Putamen (tissue), 1 donor: Measurements from ENCODE around the gene ZNF521.

Source experiments
- DNase-seq: peaks from one replicate; pipeline ENCODE4 v3.0.0-alpha.2; 2016; ENCODE audit warnings: low spot score

Gene ZNF521

GRCh38 chr18:25225151-25225550, 126.8 kb downstream of the ZNF521 start:
- no peak for DNase-seq

- no peak for DNase-seq
Observed at GRCh38 chr18:25223899-25224886, 127.8 kb downstream of the ZNF521 start.

GRCh38 chr18:25223211-25223610, 128.8 kb downstream of the ZNF521 start:
- no peak for DNase-seq

GRCh38 chr18:25222648-25223047, 129.3 kb downstream of the ZNF521 start:
- DNase-seq = no peak

- no peak for DNase-seq
Observed at GRCh38 chr18:25210622-25211021, 141.3 kb downstream of the ZNF521 start.

- DNase-seq = no peak
Observed at GRCh38 chr18:25192065-25192464, 159.9 kb downstream of the ZNF521 start.

GRCh38 chr18:25190472-25190871, 161.5 kb downstream of the ZNF521 start:
- no peak for DNase-seq

GRCh38 chr18:25189391-25190185, 162.4 kb downstream of the ZNF521 start:
- no peak for DNase-seq

- no peak for DNase-seq
Observed at GRCh38 chr18:25187521-25188192, 164.3 kb downstream of the ZNF521 start.

- DNase-seq = no peak
Observed at GRCh38 chr18:25186871-25187270, 165.1 kb downstream of the ZNF521 start.

- no peak for DNase-seq
Observed at GRCh38 chr18:25181993-25182392, 170.0 kb downstream of the ZNF521 start.

GRCh38 chr18:25181581-25181980, 170.4 kb downstream of the ZNF521 start:
- DNase-seq = no peak

GRCh38 chr18:25180973-25181548, 170.9 kb downstream of the ZNF521 start:
- no peak for DNase-seq

- DNase-seq = no peak
Observed at GRCh38 chr18:25177631-25178030, 174.3 kb downstream of the ZNF521 start.

GRCh38 chr18:25176518-25177042, 175.4 kb downstream of the ZNF521 start:
- DNase-seq = no peak

GRCh38 chr18:25175558-25176517, 176.1 kb downstream of the ZNF521 start:
- no peak for DNase-seq

GRCh38 chr18:25174324-25174723, 177.6 kb downstream of the ZNF521 start:
- no peak for DNase-seq

GRCh38 chr18:25171334-25171733, 180.6 kb downstream of the ZNF521 start:
- DNase-seq = no peak

GRCh38 chr18:25170402-25170801, 181.6 kb downstream of the ZNF521 start:
- no peak for DNase-seq

- no peak for DNase-seq
Observed at GRCh38 chr18:25169701-25170100, 182.3 kb downstream of the ZNF521 start.
